Mesenchymal stem cell (in vitro differentiated cells and primary cell): Measurements from ENCODE around the gene SNN.

Experiments
- DNase-seq: peaks from one replicate; pipeline ENCODE4 v3.0.0-alpha.2; 2013
- H2AFZ ChIP-seq: one replicate; pipeline ENCODE4 v1.6.1; 2013; ENCODE audit warnings: low read depth, mild to moderate bottlenecking, control low read depth, inconsistent platforms, low read length, moderate library complexity
- H2AK5ac ChIP-seq: 2 replicates; pipeline ENCODE4 v1.6.1; 2013; ENCODE audit warnings: low read length, moderate library complexity, mild to moderate bottlenecking, inconsistent platforms; ENCODE audit not compliant: severe bottlenecking
- H2BK120ac ChIP-seq: one replicate; pipeline ENCODE4 v1.6.1; 2013; ENCODE audit warnings: low read depth, mild to moderate bottlenecking, inconsistent platforms, low read length, moderate library complexity
- H2BK12ac ChIP-seq, 2 experiments: one replicate each; pipeline ENCODE4 v1.6.1; 2013; ENCODE audit warnings: inconsistent platforms in 2 of 2, low read length in 2 of 2, mild to moderate bottlenecking in 2 of 2, moderate library complexity in 2 of 2, control low read depth in 1 of 2
- H2BK15ac ChIP-seq: one replicate; pipeline ENCODE4 v1.6.1; 2013; ENCODE audit warnings: mild to moderate bottlenecking, low read depth, inconsistent platforms; ENCODE audit not compliant: poor library complexity, severe bottlenecking
- H2BK5ac ChIP-seq: 2 replicates; pipeline ENCODE4 v1.6.1; 2013; ENCODE audit warnings: low read depth, mild to moderate bottlenecking, low read length, control low read depth, inconsistent platforms; ENCODE audit not compliant: poor library complexity, severe bottlenecking
- H3K14ac ChIP-seq, 2 experiments: one replicate each; pipeline ENCODE4 v1.6.1; 2013; ENCODE audit warnings: inconsistent platforms in 2 of 2, low read length in 2 of 2, control low read depth in 1 of 2, mild to moderate bottlenecking in 1 of 2, moderate library complexity in 1 of 2
- H3K18ac ChIP-seq, 2 experiments: one replicate each; pipeline ENCODE4 v1.6.1; 2013; ENCODE audit warnings: inconsistent platforms in 2 of 2, low read length in 2 of 2, control low read depth in 1 of 2, low read depth in 1 of 2, mild to moderate bottlenecking in 1 of 2
- H3K23ac ChIP-seq, 2 experiments: one replicate each; pipeline ENCODE4 v1.6.1; 2013; ENCODE audit warnings: inconsistent platforms in 2 of 2, low read length in 2 of 2, mild to moderate bottlenecking in 2 of 2, moderate library complexity in 2 of 2, control low read depth in 1 of 2
- H3K27ac ChIP-seq: 2 replicates; pipeline ENCODE4 v1.5.1; 2013; ENCODE audit warnings: mild to moderate bottlenecking, moderate library complexity, low read length, control low read depth, inconsistent platforms; ENCODE audit not compliant: poor library complexity, severe bottlenecking
- H3K27me3 ChIP-seq, 2 experiments: 2 replicates each; pipeline versions ENCODE4 v1.6.1 to v1.7.0; 2013; ENCODE audit warnings: low read length in 2 of 2, mild to moderate bottlenecking in 2 of 2, moderate library complexity in 2 of 2, control low read depth in 1 of 2, inconsistent platforms in 1 of 2; ENCODE audit not compliant: control insufficient read depth in 1 of 2, insufficient read depth in 1 of 2
- H3K36me3 ChIP-seq, 2 experiments: 2 replicates each; pipeline versions ENCODE4 v1.6.1 to v1.7.0; 2013; ENCODE audit warnings: low read length in 2 of 2, control low read depth in 1 of 2, inconsistent platforms in 1 of 2, low read depth in 1 of 2, mild to moderate bottlenecking in 1 of 2; ENCODE audit not compliant: insufficient read depth in 2 of 2, control insufficient read depth in 1 of 2
- H3K4ac ChIP-seq, 2 experiments: one replicate each; pipeline ENCODE4 v1.6.1; 2013; ENCODE audit warnings: inconsistent platforms in 2 of 2, low read length in 2 of 2, mild to moderate bottlenecking in 2 of 2, moderate library complexity in 2 of 2, control low read depth in 1 of 2, low read depth in 1 of 2
- H3K4me1 ChIP-seq: 2 replicates; pipeline ENCODE4 v1.6.1; 2013; ENCODE audit warnings: low read depth, low read length, control low read depth; ENCODE audit not compliant: control insufficient read depth, insufficient read depth
- H3K4me2 ChIP-seq: 2 replicates; pipeline ENCODE4 v1.6.1; 2013; ENCODE audit warnings: low read length, mild to moderate bottlenecking, inconsistent platforms; ENCODE audit not compliant: poor library complexity, severe bottlenecking
- H3K4me3 ChIP-seq, 2 experiments: 2 replicates each; pipeline versions ENCODE4 v1.5.1 to v1.7.0; 2013; ENCODE audit warnings: low read length in 2 of 2, mild to moderate bottlenecking in 2 of 2, control low read depth in 1 of 2, low read depth in 1 of 2; ENCODE audit not compliant: insufficient read depth in 1 of 2
- H3K79me1 ChIP-seq: replicated peaks from 2 replicates; pipeline ENCODE4 v1.6.1; 2013; ENCODE audit warnings: mild to moderate bottlenecking, control low read depth, low read length, inconsistent platforms; ENCODE audit not compliant: poor library complexity, severe bottlenecking
- H3K9ac ChIP-seq: 2 replicates; pipeline ENCODE4 v1.7.0; 2013; ENCODE audit warnings: mild to moderate bottlenecking, low read length, moderate library complexity
- H3K9me3 ChIP-seq: 2 replicates; pipeline ENCODE4 v1.7.0; 2013; ENCODE audit warnings: mild to moderate bottlenecking, low read length; ENCODE audit not compliant: control insufficient read depth
- H4K8ac ChIP-seq: one replicate; pipeline ENCODE4 v1.6.1; 2013; ENCODE audit warnings: inconsistent platforms, mild to moderate bottlenecking, low read length, moderate library complexity
- H4K91ac ChIP-seq: one replicate; pipeline ENCODE4 v1.6.1; 2013; ENCODE audit warnings: mild to moderate bottlenecking, low read length, inconsistent platforms
- WGBS: methylation state at CpG from one replicate; pipeline ENCODE4 v1.1.7; 2013; ENCODE audit warnings: mixed read lengths; 5-methylcytosine and 5-hydroxymethylcytosine counted together

The SNN gene

DNA sequence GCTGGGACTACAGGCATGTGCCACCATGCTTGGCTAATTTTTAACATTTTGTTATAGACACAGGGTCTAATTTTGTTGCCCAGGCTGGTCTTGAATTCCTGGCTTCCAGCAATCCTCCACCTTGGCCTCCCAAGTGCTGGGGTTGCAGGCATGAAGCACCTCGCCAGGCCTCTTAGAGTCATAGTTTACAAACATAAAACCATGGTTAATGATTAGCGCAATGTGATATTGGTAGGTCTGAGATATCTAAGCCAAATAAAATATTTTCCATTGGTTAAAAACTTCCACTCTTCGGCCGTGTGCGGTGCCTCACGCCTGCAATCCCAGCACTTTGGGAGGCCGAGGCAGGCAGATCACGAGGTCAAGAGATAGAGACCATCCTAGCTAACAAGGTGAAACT lies 57.8 kb downstream of the SNN start:
- no peak for DNase-seq
- Histone ChIP-seq H3K4me1 (peaks cover 6% of the 10 kb centered on the region), H3K27me3 (no peaks in the 10 kb centered on the region), H2BK12ac (no peak overlapping the region), H3K79me1 (peaks cover 18% of the 10 kb centered on the region), H4K91ac (no peak overlapping the region), H2AFZ (no peak overlapping the region), H2AK5ac (no peak overlapping the region), H3K4ac (no peak overlapping the region), H3K4me3 (no peak overlapping the region), H3K27ac (peak overlapping the region; percentile 92), H3K4me2 (no peak overlapping the region), H2BK120ac (no peak overlapping the region), H3K9ac (no peak overlapping the region), H3K36me3 (peaks cover 9 to 79% of the 10 kb centered on the region in 2 experiments), H3K14ac (no peak overlapping the region), H3K18ac (no peak overlapping the region), H2BK5ac (no peak overlapping the region), H3K23ac (no peak overlapping the region), H3K9me3 (no peaks in the 10 kb centered on the region), H4K8ac (peak overlapping the region; percentile 39), H2BK15ac (no peak overlapping the region)
- WGBS: over 99% methylated on average over 6 of the region's 8 CpGs

- Histone ChIP-seq H3K18ac (no peak overlapping the region), H3K4me2 (no peak overlapping the region), H3K23ac (no peak overlapping the region), H3K4me1 (peaks cover 6% of the 10 kb centered on the region), H3K27ac (no peak overlapping the region), H3K9ac (no peak overlapping the region), H2AK5ac (peak overlapping the region; percentile 16), H3K14ac (no peak overlapping the region), H3K4me3 (no peak overlapping the region), H3K79me1 (peaks cover 19% of the 10 kb centered on the region), H2BK15ac (no peak overlapping the region), H3K9me3 (no peaks in the 10 kb centered on the region), H4K91ac (no peak overlapping the region), H2BK12ac (no peak overlapping the region), H2BK5ac (no peak overlapping the region), H3K36me3 (peaks cover 6 to 80% of the 10 kb centered on the region in 2 experiments), H4K8ac (no peak overlapping the region), H3K4ac (no peak overlapping the region), H3K27me3 (no peaks in the 10 kb centered on the region), H2AFZ (no peak overlapping the region), H2BK120ac (no peak overlapping the region)
- DNase-seq: no peak
- WGBS: 99% methylated on average over 4 of the region's 4 CpGs
Observed at GRCh38 chr16:11727796-11728543, 59.7 kb downstream of the SNN start.
